Stimulated activated CD8-positive, alpha-beta memory T cell treated with anti-CD3 and anti-CD28 coated beads, Interleukin-15, amount 100 ng/mL, for 24 hours (primary cell): ENCODE data around the gene EFCAB6.

Source experiments
- DNase-seq: peaks from one replicate; pipeline ENCODE4 v3.0.0-alpha.2; 2020; ENCODE audit warnings: low read depth

EFCAB6 gene

GRCh38 chr22:43502306-43502874 is 309.7 kb downstream of the EFCAB6 start:
- DNase-seq, result no peak

- no peak for DNase-seq
Measured at GRCh38 chr22:43501878-43502277, 310.2 kb downstream of the EFCAB6 start.

- no peak for DNase-seq
Measured at GRCh38 chr22:43500792-43501785, 311.0 kb downstream of the EFCAB6 start.

GRCh38 chr22:43498856-43499253 is 313.2 kb downstream of the EFCAB6 start:
- no peak for DNase-seq

GRCh38 chr22:43497956-43498855 is 313.9 kb downstream of the EFCAB6 start:
- DNase-seq, result no peak

GRCh38 chr22:43493297-43493696 is 318.8 kb downstream of the EFCAB6 start:
- DNase-seq, result no peak

- no peak for DNase-seq
Measured at GRCh38 chr22:43491737-43492136, 320.4 kb downstream of the EFCAB6 start.

GRCh38 chr22:43491177-43491576 is 320.9 kb downstream of the EFCAB6 start:
- DNase-seq, result no peak

- DNase-seq, result no peak
Measured at GRCh38 chr22:43490311-43490710, 321.8 kb downstream of the EFCAB6 start.

- DNase-seq, result no peak
Measured at GRCh38 chr22:43488937-43489336, 323.2 kb downstream of the EFCAB6 start.

- DNase-seq, result no peak
Measured at GRCh38 chr22:43488031-43488866, 323.9 kb downstream of the EFCAB6 start.

GRCh38 chr22:43487311-43488030 is 324.6 kb downstream of the EFCAB6 start:
- DNase-seq, result no peak

GRCh38 chr22:43485502-43486089 is 326.5 kb downstream of the EFCAB6 start:
- no peak for DNase-seq

GRCh38 chr22:43484227-43484626 is 327.9 kb downstream of the EFCAB6 start:
- no peak for DNase-seq

GRCh38 chr22:43483669-43484068 is 328.4 kb downstream of the EFCAB6 start:
- DNase-seq, result no peak

- DNase-seq, result no peak
Measured at GRCh38 chr22:43483266-43483665, 328.8 kb downstream of the EFCAB6 start.

- DNase-seq, result no peak
Measured at GRCh38 chr22:43482318-43482625, 329.8 kb downstream of the EFCAB6 start.

GRCh38 chr22:43481568-43482317 is 330.4 kb downstream of the EFCAB6 start:
- no peak for DNase-seq

- no peak for DNase-seq
Measured at GRCh38 chr22:43479962-43480361, 332.1 kb downstream of the EFCAB6 start.
